SU-DHL-6 (cell line): ENCODE results near the gene MLEC.
"Not testable (repeated sequence)": the region's sequence is repeated elsewhere in the genome, so short reads cannot be mapped to it uniquely, and the experiment has no call there.

Experiments
- H2AFZ ChIP-seq: fragments of 200-600 bp; sonication (generic); 2 replicates; pipeline ENCODE4 v1.6.1; 2014; ENCODE audit warnings: low read depth, mild to moderate bottlenecking, moderate library complexity, mixed read lengths, antibody characterized with exemption, low read length; ENCODE audit not compliant: severe bottlenecking
- H3F3A ChIP-seq: fragments of 200-600 bp; shearing (Covaris generic); 2 replicates; pipeline ENCODE4 v1.6.0; 2016; ENCODE audit warnings: antibody characterized with exemption, mild to moderate bottlenecking; ENCODE audit not compliant: insufficient read depth
- H3K27ac ChIP-seq: fragments of 200-600 bp; sonication (generic); 2 replicates; pipeline ENCODE4 v1.5.1; 2016; ENCODE audit warnings: low read depth, mild to moderate bottlenecking, low read length, moderate library complexity, mixed read lengths
- H3K27me3 ChIP-seq: fragments of 200-600 bp; sonication (generic), shearing (Covaris generic); 2 replicates; pipeline ENCODE4 v1.6.0; 2014; ENCODE audit warnings: mild to moderate bottlenecking, low read length
- H3K36me3 ChIP-seq: fragments of 200-600 bp; sonication (generic); 2 replicates; pipeline ENCODE4 v1.6.1; 2014; ENCODE audit warnings: mild to moderate bottlenecking, low read length, mixed read lengths
- H3K4me2 ChIP-seq: fragments of 300-600, 200-600 bp; shearing (Covaris generic), sonication (generic); 2 replicates; pipeline ENCODE4 v1.6.0; 2014; ENCODE audit warnings: low read length, low read depth, mild to moderate bottlenecking; ENCODE audit not compliant: poor library complexity, severe bottlenecking
- H3K4me3 ChIP-seq: fragments of 200-600 bp; sonication (generic); 2 replicates; pipeline ENCODE4 v1.5.1; 2014; ENCODE audit warnings: antibody characterized with exemption, low read length, mild to moderate bottlenecking, mixed read lengths; ENCODE audit not compliant: insufficient read depth, poor library complexity, severe bottlenecking
- H3K79me2 ChIP-seq: fragments of 200-600 bp; sonication (generic); 2 replicates; pipeline ENCODE4 v1.6.1; 2014; ENCODE audit warnings: mild to moderate bottlenecking, low read length, moderate library complexity; ENCODE audit not compliant: insufficient read depth
- H3K9ac ChIP-seq: fragments of 200-600 bp; sonication (generic); 2 replicates; pipeline ENCODE4 v1.7.0; 2014; ENCODE audit warnings: mild to moderate bottlenecking, low read length
- H3K9me2 ChIP-seq: fragments of 200-600 bp; sonication (generic); replicated peaks from 2 replicates; pipeline ENCODE4 v1.6.1; 2014; ENCODE audit warnings: low read length; ENCODE audit not compliant: insufficient read depth
- H3K9me3 ChIP-seq: fragments of 200-600 bp; sonication (generic); 2 replicates; pipeline ENCODE4 v1.6.1; 2014; ENCODE audit warnings: low read length, mixed read lengths; ENCODE audit not compliant: insufficient read depth
- H4K20me1 ChIP-seq: fragments of 200-600 bp; sonication (generic); 2 replicates; pipeline ENCODE4 v1.6.1; 2014; ENCODE audit warnings: low read depth, mild to moderate bottlenecking, antibody characterized with exemption, low read length, moderate library complexity, mixed read lengths
- CTCF ChIP-seq: fragments of 200-600 bp; sonication (generic); IDR thresholded peaks from one replicate; pipeline ENCODE4 v1.5.1; 2017; ENCODE audit warnings: antibody characterized with exemption, mild to moderate bottlenecking, low read length, moderate library complexity; ENCODE audit not compliant: insufficient read depth, poor library complexity, severe bottlenecking
- EZH2phosphoT487 ChIP-seq: fragments of 200-600 bp; sonication (generic), shearing (Covaris generic); conservative IDR thresholded peaks from 2 replicates; pipeline ENCODE4 v1.6.1; 2018; ENCODE audit warnings: mild to moderate bottlenecking, antibody characterized with exemption, low read length, moderate library complexity, mixed read lengths

Gene MLEC

GRCh38 chr12:120666571-120667390 is 20.2 kb upstream of the MLEC start:
- H3F3A ChIP-seq, result peaks cover 32% of the 10 kb centered on the region
- H3K79me2 ChIP-seq, result no peaks in the 10 kb centered on the region
- H2AFZ ChIP-seq, result no peak overlapping the region
- TF ChIP-seq CTCF, result no peak
- no peak for TF ChIP-seq EZH2phosphoT487
- no peak overlapping the region for H3K4me3 ChIP-seq
- H4K20me1 ChIP-seq, result no peaks in the 10 kb centered on the region
- H3K9ac ChIP-seq, result peak overlapping the region; percentile 14; the same call in 1 of the 2 replicates
- H3K27ac ChIP-seq, result peak overlapping the region; percentile 98
- H3K9me3 ChIP-seq, result no peaks in the 10 kb centered on the region
- H3K9me2 ChIP-seq, result no peaks in the 10 kb centered on the region
- no peaks in the 10 kb centered on the region for H3K27me3 ChIP-seq
- no peaks in the 10 kb centered on the region for H3K36me3 ChIP-seq
- H3K4me2 ChIP-seq, result peak overlapping the region; percentile 32

GRCh38 chr12:120668091-120668867 is 18.7 kb upstream of the MLEC start:
- Histone ChIP-seq H3K4me3 (no peak overlapping the region), H3K27me3 (no peaks in the 10 kb centered on the region), H3K36me3 (no peaks in the 10 kb centered on the region), H3F3A (peaks cover 32% of the 10 kb centered on the region), H2AFZ (no peak overlapping the region), H3K9me3 (no peaks in the 10 kb centered on the region), H3K79me2 (no peaks in the 10 kb centered on the region), H3K9me2 (no peaks in the 10 kb centered on the region), H4K20me1 (no peaks in the 10 kb centered on the region), H3K9ac (peak overlapping the region; percentile 63), H3K27ac (peak overlapping the region; percentile 98), H3K4me2 (peak overlapping the region; percentile 84)
- TF ChIP-seq EZH2phosphoT487 (no peak), CTCF (no peak)

GRCh38 chr12:120668868-120669840 is 17.8 kb upstream of the MLEC start:
- H3K4me3 ChIP-seq, result peak overlapping the region; percentile 39
- no peaks in the 10 kb centered on the region for H3K79me2 ChIP-seq
- no peaks in the 10 kb centered on the region for H4K20me1 ChIP-seq
- no peaks in the 10 kb centered on the region for H3K9me3 ChIP-seq
- H3K9me2 ChIP-seq, result no peaks in the 10 kb centered on the region
- H3K4me2 ChIP-seq, result peak overlapping the region; percentile 84
- H2AFZ ChIP-seq, result peak overlapping the region; percentile 88
- no peaks in the 10 kb centered on the region for H3K27me3 ChIP-seq
- peak overlapping the region; percentile 63 for H3K9ac ChIP-seq
- peak overlapping the region; percentile 98 for H3K27ac ChIP-seq
- peaks cover 32% of the 10 kb centered on the region for H3F3A ChIP-seq
- no peaks in the 10 kb centered on the region for H3K36me3 ChIP-seq
- TF ChIP-seq EZH2phosphoT487 (no peak), CTCF (no peak)

GRCh38 chr12:120670237-120670636 is 16.7 kb upstream of the MLEC start:
- Histone ChIP-seq H3K9ac (peak overlapping the region; percentile 63), H3K27ac (peak overlapping the region; percentile 98), H3K4me3 (peak overlapping the region; percentile 37), H3F3A (peaks cover 32% of the 10 kb centered on the region), H3K4me2 (peak overlapping the region; percentile 84), H2AFZ (peak overlapping the region; percentile 88)
- H3K9me2 ChIP-seq, H3K27me3 ChIP-seq, H3K9me3 ChIP-seq, H3K79me2 ChIP-seq, H4K20me1 ChIP-seq, H3K36me3 ChIP-seq: not testable (repeated sequence)
